Measurements from ENCODE around the gene CSMD2. TPM values are rescaled to one million over a fixed set of nuclear protein-coding genes. Genes with fewer than 3 reads are reported as not detected.

Gene CSMD2
- total RNA-seq, 1 experiment from 2014 or later, result 0.22 TPM

GRCh38 chr1:34188418-34188817, 23.4 kb upstream of the CSMD2 start:
- Histone ChIP-seq H3K4me3 (replicated peaks in 1 of 2; ENCODE audit: low read depth in 1 of 2, low read length in 2 of 2) (no peak overlapping the region), H3K36me3 (ENCODE audit: control insufficient read depth in 1 of 2, insufficient read depth in 2 of 2, low read length in 2 of 2) (no peaks in the 10 kb centered on the region), H3K9ac (ENCODE audit: low read length) (no peak overlapping the region), H3K9me3 (ENCODE audit: control insufficient read depth in 1 of 2, insufficient read depth in 1 of 2, low read depth in 1 of 2, low read length in 2 of 2) (no peaks in the 10 kb centered on the region), H3K27me3 (ENCODE audit: insufficient read depth, low read length) (peaks cover 26% of the 10 kb centered on the region; the same call in 1 of the 2 replicates), H4K20me1 (ENCODE audit: insufficient read depth) (no peaks in the 10 kb centered on the region), H2AFZ (ENCODE audit: low read depth, low read length, poor library complexity, severe bottlenecking) (no peak overlapping the region), H3K27ac (ENCODE audit: low read depth, low read length) (no peak overlapping the region), H3K9me2 (ENCODE audit: insufficient read depth) (no peaks in the 10 kb centered on the region), H3K79me2 (ENCODE audit: insufficient read depth, low read length) (no peaks in the 10 kb centered on the region), H3K4me1 (ENCODE audit: control insufficient read depth in 1 of 2, insufficient read depth in 2 of 2, low read length in 2 of 2) (no peaks in the 10 kb centered on the region; a peak in 1 of 4 replicates), H3K4me2 (ENCODE audit: low read length) (no peak overlapping the region)
- no peak for ATAC-seq
- CTCF ChIA-PET, result no interaction called here
- BruUV-seq (replicated peaks), result no TSS peak
- POLR2A ChIA-PET, result no interaction called here
- no peak for TF ChIP-seq SIN3A (IDR thresholded peaks at IDR 0.05; ENCODE audit: low read depth)
- TF ChIP-seq CBX3 (IDR thresholded peaks at IDR 0.05; ENCODE audit: low read depth), result no peak
- TF ChIP-seq EGR1 (IDR thresholded peaks at IDR 0.05; ENCODE audit: low read depth), result no peak
- TF ChIP-seq FOSL1 (IDR thresholded peaks at IDR 0.05; ENCODE audit: low read depth), result no peak
- TF ChIP-seq ZBTB33 (IDR thresholded peaks at IDR 0.05; ENCODE audit: extremely low read depth, insufficient replicate concordance, low read length), result no peak
- DNase-seq (ENCODE audit: low read depth, low spot score), result no peak
- RAD21 ChIA-PET (ENCODE audit: low non-redundant PET in 1 of 2, low total read pairs in 2 of 2, uncharacterized antibody in 2 of 2, unreplicated experiment in 2 of 2), result no interaction called here
- intact Hi-C loops (cut with micrococcal nuclease), result no loop called here

- no peak for DNase-seq (ENCODE audit: low read depth, low spot score)
- Histone ChIP-seq H3K4me3 (replicated peaks in 1 of 2; ENCODE audit: low read depth in 1 of 2, low read length in 2 of 2) (no peak overlapping the region), H3K9me3 (ENCODE audit: control insufficient read depth in 1 of 2, insufficient read depth in 1 of 2, low read depth in 1 of 2, low read length in 2 of 2) (no peaks in the 10 kb centered on the region), H3K4me1 (ENCODE audit: control insufficient read depth in 1 of 2, insufficient read depth in 2 of 2, low read length in 2 of 2) (no peaks in the 10 kb centered on the region; a peak in 1 of 4 replicates), H3K9me2 (ENCODE audit: insufficient read depth) (no peaks in the 10 kb centered on the region), H3K36me3 (ENCODE audit: control insufficient read depth in 1 of 2, insufficient read depth in 2 of 2, low read length in 2 of 2) (no peaks in the 10 kb centered on the region), H3K4me2 (ENCODE audit: low read length) (no peak overlapping the region), H2AFZ (ENCODE audit: low read depth, low read length, poor library complexity, severe bottlenecking) (no peak overlapping the region), H3K9ac (ENCODE audit: low read length) (no peak overlapping the region), H3K79me2 (ENCODE audit: insufficient read depth, low read length) (no peaks in the 10 kb centered on the region), H3K27me3 (ENCODE audit: insufficient read depth, low read length) (peaks cover 40% of the 10 kb centered on the region; the same call in 1 of the 2 replicates), H3K27ac (ENCODE audit: low read depth, low read length) (no peak overlapping the region), H4K20me1 (ENCODE audit: insufficient read depth) (no peaks in the 10 kb centered on the region)
- ChIA-PET POLR2A (no interaction called here), RAD21 (ENCODE audit: low non-redundant PET in 1 of 2, low total read pairs in 2 of 2, uncharacterized antibody in 2 of 2, unreplicated experiment in 2 of 2) (no interaction called here), CTCF (no interaction called here)
- ATAC-seq, result no peak
- intact Hi-C loops (cut with micrococcal nuclease), result no loop called here
- BruUV-seq (replicated peaks), result no TSS peak
- TF ChIP-seq JUND (IDR thresholded peaks at IDR 0.05) (no peak), MAX (IDR thresholded peaks at IDR 0.05) (no peak), EGR1 (IDR thresholded peaks at IDR 0.05; ENCODE audit: low read depth) (no peak), YY1 (IDR thresholded peaks at IDR 0.05; ENCODE audit: extremely low read depth, insufficient replicate concordance, low read depth, low read length) (no peak), REST (IDR thresholded peaks at IDR 0.05; ENCODE audit: low read depth) (no peak), EZH2phosphoT487 (IDR thresholded peaks at IDR 0.05; ENCODE audit: borderline replicate concordance) (no peak), SP1 (IDR thresholded peaks at IDR 0.05; ENCODE audit: low read depth) (no peak), ELF1 (IDR thresholded peaks at IDR 0.05; ENCODE audit: borderline replicate concordance, low read depth) (no peak), POLR2A (IDR thresholded peaks at IDR 0.05; ENCODE audit: borderline replicate concordance, extremely low read depth, insufficient read depth, insufficient read length) (no peak), CBX3 (IDR thresholded peaks at IDR 0.05; ENCODE audit: low read depth) (no peak), POLR2AphosphoS5 (IDR thresholded peaks at IDR 0.05; ENCODE audit: low read depth, low read length) (no peak), EZH2 (IDR thresholded peaks at IDR 0.05) (no peak)
Measured at GRCh38 chr1:34186741-34187494, 21.9 kb upstream of the CSMD2 start.
